Loucy (cell line): Measurements from ENCODE around the gene EGFLAM.

Experiments
- H2AFZ ChIP-seq: fragments of 200-600 bp; sonication (generic); 2 replicates; pipeline ENCODE4 v1.6.0; 2016; ENCODE audit warnings: antibody characterized with exemption, mild to moderate bottlenecking, low read length, moderate library complexity
- H3F3A ChIP-seq: fragments of 200-600 bp; 2 replicates; pipeline ENCODE4 v1.6.0; 2016; ENCODE audit warnings: antibody characterized with exemption, low read depth, mild to moderate bottlenecking
- H3K27me3 ChIP-seq: fragments of 200-600 bp; sonication (generic); 2 replicates; pipeline ENCODE4 v1.6.1; 2014; ENCODE audit warnings: low read length, mild to moderate bottlenecking; ENCODE audit not compliant: insufficient read depth, poor library complexity, severe bottlenecking
- H3K36me3 ChIP-seq: fragments of 200-600 bp; sonication (generic); 2 replicates; pipeline ENCODE4 v1.6.1; 2016; ENCODE audit warnings: low read length; ENCODE audit not compliant: insufficient read depth
- H3K4me1 ChIP-seq: fragments of 200-600 bp; sonication (generic); 2 replicates; pipeline ENCODE4 v1.5.1; 2014; ENCODE audit warnings: low read length, mild to moderate bottlenecking; ENCODE audit not compliant: insufficient read depth, poor library complexity, severe bottlenecking
- H3K4me2 ChIP-seq: fragments of 200-600 bp; sonication (generic); 2 replicates; pipeline ENCODE4 v1.6.0; 2014; ENCODE audit warnings: antibody characterized with exemption, low read length, low read depth, mild to moderate bottlenecking; ENCODE audit not compliant: poor library complexity, severe bottlenecking
- H3K4me3 ChIP-seq: fragments of 200-600 bp; sonication (generic); 2 replicates; pipeline ENCODE4 v1.5.1; 2014; ENCODE audit warnings: low read length, mild to moderate bottlenecking, mixed read lengths; ENCODE audit not compliant: poor library complexity, severe bottlenecking
- H3K79me2 ChIP-seq: fragments of 200-600 bp; sonication (generic); 2 replicates; pipeline ENCODE4 v1.6.1; 2014; ENCODE audit warnings: low read length; ENCODE audit not compliant: insufficient read depth
- H3K9ac ChIP-seq: fragments of 200-600 bp; sonication (generic); 2 replicates; pipeline ENCODE4 v1.6.0; 2014; ENCODE audit warnings: mild to moderate bottlenecking, low read depth, low read length, moderate library complexity; ENCODE audit not compliant: poor library complexity, severe bottlenecking
- H3K9me2 ChIP-seq: fragments of 200-600 bp; sonication (generic); replicated peaks from 2 replicates; pipeline ENCODE4 v1.6.1; 2016; ENCODE audit warnings: low read depth, low read length, mixed read lengths
- H3K9me3 ChIP-seq: fragments of 200-600 bp; sonication (generic); 2 replicates; pipeline ENCODE4 v1.6.1; 2014; ENCODE audit warnings: mild to moderate bottlenecking, antibody characterized with exemption, low read length, low read depth; ENCODE audit not compliant: insufficient read depth
- H4K20me1 ChIP-seq: fragments of 200-600 bp; sonication (generic); 2 replicates; pipeline ENCODE4 v1.6.0; 2014; ENCODE audit warnings: antibody characterized with exemption, low read length, mild to moderate bottlenecking; ENCODE audit not compliant: insufficient read depth, poor library complexity, severe bottlenecking
- EZH2phosphoT487 ChIP-seq: fragments of 200-600 bp; IDR thresholded peaks from 2 replicates; pipeline ENCODE4 v1.6.1; 2018; ENCODE audit warnings: antibody characterized with exemption, mild to moderate bottlenecking, moderate library complexity, borderline replicate concordance
- TF ChIP-seq, protein P1 (sequence below): fragments of 200-600 bp; sonication (generic); conservative IDR thresholded peaks from 2 replicates; pipeline ENCODE4 v1.5.1; 2014; ENCODE audit warnings: mild to moderate bottlenecking, antibody characterized with exemption, low read length

Gene EGFLAM

DNA sequence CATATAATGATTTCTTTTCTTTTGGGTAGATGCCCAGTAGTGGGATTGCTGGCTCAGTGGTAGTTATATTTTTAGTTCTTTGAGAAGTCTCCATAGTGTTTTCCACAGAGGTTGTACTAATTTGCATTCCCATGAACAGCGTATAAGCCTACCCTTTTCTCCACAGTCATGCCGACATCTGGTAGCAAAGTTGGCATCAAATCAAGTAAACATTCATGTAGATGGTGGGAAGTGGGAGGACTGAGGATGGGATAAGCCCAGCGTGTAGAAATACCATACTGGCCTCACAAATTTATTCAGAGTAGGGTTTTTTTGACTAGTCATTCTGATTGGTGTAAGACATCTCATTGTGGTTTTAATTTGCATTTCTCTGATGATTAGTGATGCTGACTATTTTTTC is 115.4 kb downstream of the EGFLAM start:
- H3K4me3 ChIP-seq, result no peak overlapping the region
- no peak overlapping the region for H2AFZ ChIP-seq
- H3F3A ChIP-seq, result no peaks in the 10 kb centered on the region
- H3K9me3 ChIP-seq, result no peaks in the 10 kb centered on the region
- H3K27me3 ChIP-seq, result no peaks in the 10 kb centered on the region
- H3K9ac ChIP-seq, result no peak overlapping the region
- H4K20me1 ChIP-seq, result no peaks in the 10 kb centered on the region
- no peaks in the 10 kb centered on the region for H3K79me2 ChIP-seq
- peaks cover under 1% of the 10 kb centered on the region for H3K4me1 ChIP-seq
- no peak overlapping the region for H3K4me2 ChIP-seq
- no peaks in the 10 kb centered on the region for H3K9me2 ChIP-seq
- no peak for TF ChIP-seq EZH2phosphoT487
- TF ChIP-seq, protein P1, sequence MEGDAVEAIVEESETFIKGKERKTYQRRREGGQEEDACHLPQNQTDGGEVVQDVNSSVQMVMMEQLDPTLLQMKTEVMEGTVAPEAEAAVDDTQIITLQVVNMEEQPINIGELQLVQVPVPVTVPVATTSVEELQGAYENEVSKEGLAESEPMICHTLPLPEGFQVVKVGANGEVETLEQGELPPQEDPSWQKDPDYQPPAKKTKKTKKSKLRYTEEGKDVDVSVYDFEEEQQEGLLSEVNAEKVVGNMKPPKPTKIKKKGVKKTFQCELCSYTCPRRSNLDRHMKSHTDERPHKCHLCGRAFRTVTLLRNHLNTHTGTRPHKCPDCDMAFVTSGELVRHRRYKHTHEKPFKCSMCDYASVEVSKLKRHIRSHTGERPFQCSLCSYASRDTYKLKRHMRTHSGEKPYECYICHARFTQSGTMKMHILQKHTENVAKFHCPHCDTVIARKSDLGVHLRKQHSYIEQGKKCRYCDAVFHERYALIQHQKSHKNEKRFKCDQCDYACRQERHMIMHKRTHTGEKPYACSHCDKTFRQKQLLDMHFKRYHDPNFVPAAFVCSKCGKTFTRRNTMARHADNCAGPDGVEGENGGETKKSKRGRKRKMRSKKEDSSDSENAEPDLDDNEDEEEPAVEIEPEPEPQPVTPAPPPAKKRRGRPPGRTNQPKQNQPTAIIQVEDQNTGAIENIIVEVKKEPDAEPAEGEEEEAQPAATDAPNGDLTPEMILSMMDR, result no peak
- no peaks in the 10 kb centered on the region for H3K36me3 ChIP-seq

- H4K20me1 ChIP-seq, result no peaks in the 10 kb centered on the region
- no peak overlapping the region for H3K4me3 ChIP-seq
- H3F3A ChIP-seq, result no peaks in the 10 kb centered on the region
- TF ChIP-seq, protein P1, result no peak
- no peak for TF ChIP-seq EZH2phosphoT487
- H3K9me3 ChIP-seq, result no peaks in the 10 kb centered on the region
- no peaks in the 10 kb centered on the region for H3K79me2 ChIP-seq
- no peaks in the 10 kb centered on the region for H3K27me3 ChIP-seq
- no peaks in the 10 kb centered on the region for H3K4me1 ChIP-seq
- H3K9me2 ChIP-seq, result no peaks in the 10 kb centered on the region
- no peaks in the 10 kb centered on the region for H3K36me3 ChIP-seq
- no peak overlapping the region for H3K9ac ChIP-seq
- no peak overlapping the region for H3K4me2 ChIP-seq
- no peak overlapping the region for H2AFZ ChIP-seq
Observed at GRCh38 chr5:38375423-38375822, 117.1 kb downstream of the EGFLAM start.

- no peaks in the 10 kb centered on the region for H3K9me2 ChIP-seq
Observed at GRCh38 chr5:38376404-38376803, 118.0 kb downstream of the EGFLAM start.

More at GRCh38 chr5:38376404-38376803, 118.0 kb downstream of the EGFLAM start:
- Histone ChIP-seq H3K27me3 (no peaks in the 10 kb centered on the region), H4K20me1 (no peaks in the 10 kb centered on the region), H3K4me2 (no peak overlapping the region), H3K9ac (no peak overlapping the region), H3K9me3 (no peaks in the 10 kb centered on the region), H2AFZ (no peak overlapping the region), H3K36me3 (no peaks in the 10 kb centered on the region), H3K4me3 (no peak overlapping the region), H3K79me2 (no peaks in the 10 kb centered on the region), H3K4me1 (no peaks in the 10 kb centered on the region), H3F3A (no peaks in the 10 kb centered on the region)
- TF ChIP-seq, protein P1, result no peak
- no peak for TF ChIP-seq EZH2phosphoT487
